ENCODE data around the gene PPP2R3B. TPM values are rescaled to one million over a fixed set of nuclear protein-coding genes. Genes with fewer than 3 reads are reported as not detected.

Gene PPP2R3B
- polyA plus RNA-seq, 1 donor (not counting 4 experiments of a cell fraction or from before 2014, with no cell fraction given) = 6.6 TPM

- H3K27me3 ChIP-seq (ENCODE audit: control insufficient read depth, extremely low read depth, insufficient read depth, low read length) = no peaks in the 10 kb centered on the region
- TF ChIP-seq CTCF (optimal IDR thresholded peaks at IDR 0.05 in 1 of 3, IDR thresholded peaks at IDR 0.05 in 1 of 3, conservative IDR thresholded peaks at IDR 0.05 in 1 of 3; ENCODE audit: extremely low read depth in 1 of 3, insufficient read depth in 2 of 3, low read length in 3 of 3) (no peak), EZH2 (IDR thresholded peaks at IDR 0.05; ENCODE audit: low read length) (no peak)
- no peak for DNase-seq (ENCODE audit: low read depth, low spot score)
- no peak overlapping the region for H3K4me3 ChIP-seq (ENCODE audit: control insufficient read depth in 2 of 3, extremely low read depth in 1 of 3, insufficient read depth in 2 of 3, low read depth in 1 of 3, low read length in 3 of 3)
- no peak overlapping the region for H2AFZ ChIP-seq (ENCODE audit: control insufficient read depth, low read length)
- H3K9me1 ChIP-seq (ENCODE audit: control insufficient read depth, extremely low read depth, insufficient read depth, low read length) = no peaks in the 10 kb centered on the region
- H3K36me3 ChIP-seq (ENCODE audit: control insufficient read depth in 2 of 2, extremely low read depth in 1 of 2, insufficient read depth in 2 of 2, low read length in 2 of 2) = peaks cover 18 to 31% of the 10 kb centered on the region in 2 experiments
- no peak overlapping the region for H3K27ac ChIP-seq (ENCODE audit: control insufficient read depth, insufficient read depth, low read length)
- no peaks in the 10 kb centered on the region for H3K4me1 ChIP-seq (ENCODE audit: control insufficient read depth, extremely low read depth, insufficient read depth, low read length)
- no peak overlapping the region for H3K4me2 ChIP-seq (ENCODE audit: control insufficient read depth, extremely low read depth, insufficient read depth, low read depth, low read length)
- dilution Hi-C loops (cut with MboI; ENCODE audit: extremely low pct_ligation_motif_present, low sequenced_read_pairs) = no loop called here
- peaks cover 12% of the 10 kb centered on the region for H3K79me2 ChIP-seq (ENCODE audit: control insufficient read depth, insufficient read depth, low read length)
- no peaks in the 10 kb centered on the region for H4K20me1 ChIP-seq (ENCODE audit: control insufficient read depth, extremely low read depth, insufficient read depth, low read length)
- H3K9ac ChIP-seq (ENCODE audit: control insufficient read depth, extremely low read depth, insufficient read depth, low read length) = no peak overlapping the region
- no peaks in the 10 kb centered on the region for H3K9me3 ChIP-seq (ENCODE audit: control insufficient read depth, low read depth, low read length)
- no peak for FAIRE-seq
Measured at GRCh38 chrX:314049-314448, 72.7 kb downstream of the PPP2R3B start.

- Histone ChIP-seq H3K27ac (ENCODE audit: control insufficient read depth, insufficient read depth, low read length) (no peak overlapping the region), H3K9ac (ENCODE audit: control insufficient read depth, extremely low read depth, insufficient read depth, low read length) (no peak overlapping the region), H3K4me2 (ENCODE audit: control insufficient read depth, extremely low read depth, insufficient read depth, low read depth, low read length) (no peak overlapping the region), H3K4me3 (ENCODE audit: control insufficient read depth in 2 of 3, extremely low read depth in 1 of 3, insufficient read depth in 2 of 3, low read depth in 1 of 3, low read length in 3 of 3) (no peak overlapping the region), H3K36me3 (ENCODE audit: control insufficient read depth in 2 of 2, extremely low read depth in 1 of 2, insufficient read depth in 2 of 2, low read length in 2 of 2) (peaks cover 18 to 31% of the 10 kb centered on the region in 2 experiments), H3K27me3 (ENCODE audit: control insufficient read depth, extremely low read depth, insufficient read depth, low read length) (no peaks in the 10 kb centered on the region), H4K20me1 (ENCODE audit: control insufficient read depth, extremely low read depth, insufficient read depth, low read length) (no peaks in the 10 kb centered on the region), H2AFZ (ENCODE audit: control insufficient read depth, low read length) (no peak overlapping the region), H3K4me1 (ENCODE audit: control insufficient read depth, extremely low read depth, insufficient read depth, low read length) (no peaks in the 10 kb centered on the region), H3K9me3 (ENCODE audit: control insufficient read depth, low read depth, low read length) (no peaks in the 10 kb centered on the region), H3K9me1 (ENCODE audit: control insufficient read depth, extremely low read depth, insufficient read depth, low read length) (no peaks in the 10 kb centered on the region), H3K79me2 (ENCODE audit: control insufficient read depth, insufficient read depth, low read length) (peaks cover 12% of the 10 kb centered on the region)
- no peak for DNase-seq (ENCODE audit: low read depth, low spot score)
- TF ChIP-seq EZH2 (IDR thresholded peaks at IDR 0.05; ENCODE audit: low read length) (no peak), CTCF (optimal IDR thresholded peaks at IDR 0.05 in 1 of 3, IDR thresholded peaks at IDR 0.05 in 1 of 3, conservative IDR thresholded peaks at IDR 0.05 in 1 of 3; ENCODE audit: extremely low read depth in 1 of 3, insufficient read depth in 2 of 3, low read length in 3 of 3) (no peak)
- dilution Hi-C loops (cut with MboI; ENCODE audit: extremely low pct_ligation_motif_present, low sequenced_read_pairs) = no loop called here
- FAIRE-seq = no peak
Measured at GRCh38 chrX:313546-313945, 73.2 kb downstream of the PPP2R3B start.
